Measurements from ENCODE around the gene NUDT8. TPM values are rescaled to one million over a fixed set of nuclear protein-coding genes. Genes with fewer than 3 reads are reported as not detected.
"Not testable (repeated sequence)": the region's sequence is repeated elsewhere in the genome, so short reads cannot be mapped to it uniquely, and the experiment has no call there.

NUDT8 gene
- total RNA-seq, 1 donor from 2014 or later: 5.8 TPM

DNA sequence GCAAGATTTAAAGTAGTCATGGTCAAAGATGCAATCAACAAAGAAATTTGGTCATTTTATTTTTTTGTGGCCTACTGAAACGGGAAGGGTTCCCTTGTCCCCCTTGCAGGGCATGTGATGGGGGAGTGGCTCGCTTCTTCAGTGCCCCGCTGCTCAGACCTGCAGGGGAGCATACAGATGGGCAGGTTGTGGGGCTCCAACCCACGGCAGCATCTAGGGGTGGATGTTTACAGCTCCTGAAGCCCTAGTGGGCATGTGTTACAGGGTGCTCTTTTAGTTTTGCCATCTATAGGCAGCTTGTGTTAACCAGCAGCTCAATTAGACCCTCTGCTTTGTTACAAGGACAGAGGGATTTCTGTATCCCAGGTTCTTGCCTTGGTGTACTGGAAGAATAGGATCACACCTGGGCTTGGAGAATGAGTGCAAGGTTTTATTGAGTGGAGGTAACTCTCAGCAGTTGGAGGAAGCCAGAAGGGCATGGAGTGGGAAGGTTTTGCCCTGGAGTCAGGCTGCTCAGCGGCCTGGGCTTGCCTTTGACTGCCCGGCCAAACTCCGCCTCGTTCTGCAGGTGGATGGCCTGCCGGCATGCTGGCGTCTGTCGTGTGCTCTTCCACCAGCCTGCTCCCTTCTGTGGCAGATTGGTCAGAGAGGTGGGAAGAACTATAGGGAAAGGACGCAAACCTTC lies 36.7 kb downstream of the NUDT8 start:
- Mint-ChIP-seq H3K27ac (ENCODE audit: unreplicated experiment) (no peak overlapping the region), H3K4me3 (ENCODE audit: unreplicated experiment) (no peak overlapping the region), H3K36me3 (ENCODE audit: unreplicated experiment) (peaks cover 5% of the 10 kb centered on the region), H3K4me1 (ENCODE audit: low read depth, unreplicated experiment) (peaks cover 4% of the 10 kb centered on the region), H3K27me3 (ENCODE audit: unreplicated experiment) (no peaks in the 10 kb centered on the region), H3K9me3 (ENCODE audit: unreplicated experiment) (peaks cover 3% of the 10 kb centered on the region)
- DNase-seq: no peak
- no peak for TF ChIP-seq CTCF (IDR thresholded peaks at IDR 0.05; ENCODE audit: partially characterized antibody, unreplicated experiment)

GRCh38 chr11:67588899-67589415 lies 40.8 kb downstream of the NUDT8 start:
- H3K27me3 Mint-ChIP-seq (ENCODE audit: unreplicated experiment); H3K4me3 Mint-ChIP-seq (ENCODE audit: unreplicated experiment); H3K36me3 Mint-ChIP-seq (ENCODE audit: unreplicated experiment); H3K9me3 Mint-ChIP-seq (ENCODE audit: unreplicated experiment); DNase-seq; H3K27ac Mint-ChIP-seq (ENCODE audit: unreplicated experiment): not testable (repeated sequence)
- peaks cover 11% of the 10 kb centered on the region for H3K4me1 Mint-ChIP-seq (ENCODE audit: low read depth, unreplicated experiment)

DNA sequence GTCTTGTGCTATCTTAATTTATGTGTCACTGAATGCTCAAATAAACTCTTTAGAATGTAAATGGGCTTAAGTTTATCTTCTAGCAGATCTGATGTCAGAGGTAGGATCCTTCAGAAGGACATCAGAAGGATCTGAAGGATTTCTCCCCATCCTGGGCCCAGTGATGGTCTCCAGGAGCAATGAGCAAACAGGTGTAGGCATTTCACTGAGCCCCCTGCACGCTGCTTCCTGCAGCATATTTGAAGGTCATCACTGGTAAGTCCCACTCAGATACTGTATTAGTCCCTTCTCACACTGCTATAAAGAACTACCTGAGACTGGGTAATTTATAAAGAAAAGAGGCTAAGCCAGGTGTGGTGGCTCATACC lies 41.6 kb downstream of the NUDT8 start:
- Mint-ChIP-seq H3K9me3 (ENCODE audit: unreplicated experiment) (peaks cover 10% of the 10 kb centered on the region), H3K36me3 (ENCODE audit: unreplicated experiment) (no peaks in the 10 kb centered on the region), H3K4me3 (ENCODE audit: unreplicated experiment) (no peak overlapping the region), H3K27me3 (ENCODE audit: unreplicated experiment) (peaks cover 7% of the 10 kb centered on the region), H3K4me1 (ENCODE audit: low read depth, unreplicated experiment) (peaks cover 8% of the 10 kb centered on the region), H3K27ac (ENCODE audit: unreplicated experiment) (no peak overlapping the region)
- no peak for TF ChIP-seq CTCF (IDR thresholded peaks at IDR 0.05; ENCODE audit: partially characterized antibody, unreplicated experiment)
- DNase-seq: no peak

GRCh38 chr11:67586568-67587250 lies 43.0 kb downstream of the NUDT8 start:
- Mint-ChIP-seq H3K4me1 (ENCODE audit: low read depth, unreplicated experiment) (peaks cover 16% of the 10 kb centered on the region), H3K27ac (ENCODE audit: unreplicated experiment) (peak overlapping the region; percentile 13), H3K9me3 (ENCODE audit: unreplicated experiment) (peaks cover 10% of the 10 kb centered on the region), H3K4me3 (ENCODE audit: unreplicated experiment) (peak overlapping the region; percentile 65), H3K36me3 (ENCODE audit: unreplicated experiment) (no peaks in the 10 kb centered on the region), H3K27me3 (ENCODE audit: unreplicated experiment) (peaks cover 8% of the 10 kb centered on the region)
- TF ChIP-seq CTCF (IDR thresholded peaks at IDR 0.05; ENCODE audit: partially characterized antibody, unreplicated experiment): no peak
- DNase-seq: no peak

DNA sequence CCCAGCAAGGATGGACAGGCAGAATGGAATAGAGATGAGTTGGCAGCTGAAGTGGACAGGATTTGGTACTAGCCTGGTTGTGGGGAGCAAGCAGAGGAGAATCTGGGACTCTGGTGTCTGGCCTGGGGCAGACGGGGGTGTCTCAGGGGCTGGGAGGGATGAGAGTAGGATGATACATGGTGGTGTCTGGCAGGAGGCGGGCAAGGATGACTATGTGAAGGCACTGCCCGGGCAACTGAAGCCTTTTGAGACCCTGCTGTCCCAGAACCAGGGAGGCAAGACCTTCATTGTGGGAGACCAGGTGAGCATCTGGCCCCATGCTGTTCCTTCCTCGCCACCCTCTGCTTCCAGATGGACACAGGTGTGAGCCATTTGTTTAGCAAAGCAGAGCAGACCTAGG lies 43.8 kb downstream of the NUDT8 start:
- Mint-ChIP-seq H3K27me3 (ENCODE audit: unreplicated experiment) (peaks cover 10% of the 10 kb centered on the region), H3K36me3 (ENCODE audit: unreplicated experiment) (no peaks in the 10 kb centered on the region), H3K4me1 (ENCODE audit: low read depth, unreplicated experiment) (peaks cover 19% of the 10 kb centered on the region), H3K27ac (ENCODE audit: unreplicated experiment) (peak overlapping the region; percentile 72), H3K9me3 (ENCODE audit: unreplicated experiment) (peaks cover 10% of the 10 kb centered on the region), H3K4me3 (ENCODE audit: unreplicated experiment) (peak overlapping the region; percentile 88)
- DNase-seq: no peak
- no peak for TF ChIP-seq CTCF (IDR thresholded peaks at IDR 0.05; ENCODE audit: partially characterized antibody, unreplicated experiment)
